HG03039 (cell line): ENCODE measurements around the gene MYRIP.

Experiments used
- ATAC-seq: cut with Tn5 transposase; IDR thresholded peaks from one replicate; pipeline ENCODE4 v1.9.1; 2021; ENCODE audit warnings: mild to moderate bottlenecking, moderate library complexity; ENCODE audit not compliant: unreplicated experiment

Gene MYRIP

DNA sequence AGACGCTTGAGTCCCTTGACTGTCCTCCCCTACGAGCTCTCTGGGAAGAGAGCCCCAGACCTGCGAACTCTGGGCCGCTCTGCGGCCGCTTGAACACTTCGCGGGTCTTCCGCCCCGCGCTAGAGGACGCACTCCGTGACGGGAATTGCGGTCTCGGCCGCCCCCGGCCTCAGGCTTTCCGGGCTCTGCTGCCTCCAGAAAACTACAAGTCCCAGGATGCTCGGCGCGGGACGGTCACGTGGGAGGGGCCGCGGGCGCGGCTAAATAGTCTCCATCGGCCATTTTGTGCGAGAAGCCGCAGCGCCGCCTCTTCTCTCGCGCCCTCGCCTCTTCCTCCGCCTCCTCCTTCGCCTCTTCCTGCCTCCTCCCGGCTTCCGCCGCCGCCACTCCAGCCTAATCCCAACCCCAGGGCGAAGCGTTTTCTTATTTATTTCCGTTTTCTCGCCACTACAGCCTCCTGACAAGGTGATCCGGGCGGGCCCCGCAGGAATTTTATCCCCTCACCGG lies 500.1 kb downstream of the MYRIP start, which contains the start of gene EIF1B:
EIF1B (plus strand) TSS at position 290 of the 507 bp plus-strand sequence. CDS start 235 bp downstream, outside the sequence.
- peak; percentile 94 for ATAC-seq
